Cardiac fibroblast (primary cell): Measurements from ENCODE around the gene AP1G1.

Experiments
- DNase-seq, 2 donors: peaks; one replicate each; pipeline versions ENCODE4 v3.0.0 to v3.0.0-alpha.2; 2010; ENCODE audit warnings: low read depth in 2 of 2
- H3K4me3 ChIP-seq, 2 donors: replicated peaks in 1 of 2; 1 replicate in 1 of 2; 2 replicates in 1 of 2; pipeline ENCODE4 v1.5.1; 2011; ENCODE audit warnings: low read depth in 2 of 2, low read length in 2 of 2, mild to moderate bottlenecking in 2 of 2, moderate library complexity in 1 of 2
- TF ChIP-seq, protein P1 (sequence below): IDR thresholded peaks from one replicate; pipeline ENCODE4 v1.5.1; 2011; ENCODE audit warnings: low read depth, mild to moderate bottlenecking, low read length, inconsistent platforms

AP1G1 gene

DNA sequence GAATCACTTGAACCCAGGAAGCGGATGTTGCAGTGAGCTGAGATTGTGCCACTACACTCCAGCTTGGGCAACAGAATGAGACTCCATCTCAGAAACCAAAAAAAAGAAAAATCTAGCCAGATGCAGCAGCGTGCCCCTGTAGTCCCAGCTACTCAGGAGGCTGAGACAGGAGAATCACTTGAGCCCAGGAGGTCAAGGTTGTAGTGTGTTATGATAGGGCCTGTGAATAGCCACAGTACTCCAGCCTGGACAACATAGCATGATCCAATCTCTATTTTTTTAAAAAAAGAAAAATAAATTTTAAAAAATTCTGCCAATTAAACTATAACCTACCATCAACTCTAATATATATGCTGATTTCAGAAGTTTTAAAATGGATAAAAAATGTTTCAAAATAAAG lies 99.9 kb downstream of the AP1G1 start:
- DNase-seq, result no peak
- no peak overlapping the region for H3K4me3 ChIP-seq
- TF ChIP-seq, protein P1, sequence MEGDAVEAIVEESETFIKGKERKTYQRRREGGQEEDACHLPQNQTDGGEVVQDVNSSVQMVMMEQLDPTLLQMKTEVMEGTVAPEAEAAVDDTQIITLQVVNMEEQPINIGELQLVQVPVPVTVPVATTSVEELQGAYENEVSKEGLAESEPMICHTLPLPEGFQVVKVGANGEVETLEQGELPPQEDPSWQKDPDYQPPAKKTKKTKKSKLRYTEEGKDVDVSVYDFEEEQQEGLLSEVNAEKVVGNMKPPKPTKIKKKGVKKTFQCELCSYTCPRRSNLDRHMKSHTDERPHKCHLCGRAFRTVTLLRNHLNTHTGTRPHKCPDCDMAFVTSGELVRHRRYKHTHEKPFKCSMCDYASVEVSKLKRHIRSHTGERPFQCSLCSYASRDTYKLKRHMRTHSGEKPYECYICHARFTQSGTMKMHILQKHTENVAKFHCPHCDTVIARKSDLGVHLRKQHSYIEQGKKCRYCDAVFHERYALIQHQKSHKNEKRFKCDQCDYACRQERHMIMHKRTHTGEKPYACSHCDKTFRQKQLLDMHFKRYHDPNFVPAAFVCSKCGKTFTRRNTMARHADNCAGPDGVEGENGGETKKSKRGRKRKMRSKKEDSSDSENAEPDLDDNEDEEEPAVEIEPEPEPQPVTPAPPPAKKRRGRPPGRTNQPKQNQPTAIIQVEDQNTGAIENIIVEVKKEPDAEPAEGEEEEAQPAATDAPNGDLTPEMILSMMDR, result no peak

DNA sequence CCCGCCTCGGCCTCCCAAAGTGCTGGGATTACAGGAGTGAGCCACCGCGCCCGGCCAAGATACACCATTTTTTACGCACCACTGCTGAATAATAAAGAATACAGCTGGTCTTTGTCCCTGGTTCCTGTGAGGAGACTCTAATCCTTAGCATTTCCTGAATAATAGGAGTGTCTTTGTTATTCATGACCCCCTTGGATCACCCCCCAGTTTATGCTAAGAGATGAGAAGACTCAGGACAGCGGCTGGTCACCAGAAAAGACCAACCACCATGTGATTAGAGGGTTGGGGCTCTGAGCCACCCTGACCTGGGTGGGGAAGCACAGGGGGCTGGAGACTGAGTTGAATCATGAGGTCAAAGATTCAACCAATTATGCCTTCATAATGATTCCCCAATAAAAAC lies 101.4 kb downstream of the AP1G1 start:
- TF ChIP-seq, protein P1, result no peak
- no peak overlapping the region for H3K4me3 ChIP-seq
- no peak for DNase-seq

DNA sequence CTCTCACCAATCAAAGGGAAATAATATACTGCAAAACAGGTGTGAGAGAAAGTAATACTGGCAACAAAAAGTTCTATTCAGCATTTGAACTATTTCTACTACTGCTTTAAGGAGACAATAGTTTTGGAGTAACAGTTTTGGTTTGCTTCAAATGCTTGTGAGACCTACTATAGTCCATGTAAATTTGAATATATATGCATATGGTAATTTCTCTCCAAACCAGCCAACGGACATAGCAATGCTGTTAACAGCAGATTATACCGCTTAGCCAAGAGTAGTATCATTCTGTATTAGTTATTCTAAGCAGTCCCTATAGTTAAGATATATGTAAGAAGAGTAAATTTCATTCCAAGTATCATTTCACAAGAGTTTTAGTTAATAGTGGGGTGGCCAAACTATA lies 102.6 kb downstream of the AP1G1 start:
- TF ChIP-seq, protein P1, result no peak
- no peak overlapping the region for H3K4me3 ChIP-seq
- DNase-seq, result no peak

DNA sequence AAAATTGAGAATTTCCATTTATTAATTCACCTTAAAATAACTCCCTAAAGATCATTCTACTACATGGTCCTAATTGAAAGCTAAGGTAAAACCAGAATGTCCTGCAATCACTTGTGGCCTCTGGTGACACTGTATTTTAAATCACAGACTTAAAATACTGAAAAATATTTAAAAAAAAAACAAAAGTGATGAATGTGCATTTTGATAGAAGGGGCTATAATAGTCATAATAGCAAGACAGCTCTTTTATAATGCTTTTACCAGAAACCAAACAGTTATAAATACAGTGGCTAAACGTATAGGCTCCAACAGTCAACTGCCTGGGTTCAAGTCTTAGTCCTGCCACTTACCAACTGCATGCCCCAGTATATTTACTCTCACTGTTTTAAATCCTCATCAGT lies 105.3 kb downstream of the AP1G1 start:
- no peak overlapping the region for H3K4me3 ChIP-seq
- TF ChIP-seq, protein P1, result no peak
- no peak for DNase-seq

DNA sequence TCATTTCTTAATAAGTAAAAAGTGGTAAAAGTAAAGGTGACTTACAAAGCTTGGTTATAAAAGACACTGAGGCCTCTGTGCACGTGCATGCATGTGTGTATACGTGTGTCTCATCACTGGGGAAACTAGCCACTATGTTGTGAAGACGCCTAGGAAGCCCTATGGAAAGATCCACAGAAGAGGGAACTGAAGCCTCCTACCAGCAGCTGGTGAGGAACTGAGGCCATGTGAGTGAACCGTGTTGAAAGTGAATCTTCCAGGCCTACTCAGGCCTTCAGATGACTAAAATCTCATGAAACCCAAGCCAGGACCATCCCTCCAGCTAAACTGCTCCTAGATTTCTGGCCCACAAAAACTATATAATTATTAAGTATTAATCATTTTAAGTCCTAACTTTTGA lies 107.8 kb downstream of the AP1G1 start:
- TF ChIP-seq, protein P1, result no peak
- no peak overlapping the region for H3K4me3 ChIP-seq
- DNase-seq, result no peak

DNA sequence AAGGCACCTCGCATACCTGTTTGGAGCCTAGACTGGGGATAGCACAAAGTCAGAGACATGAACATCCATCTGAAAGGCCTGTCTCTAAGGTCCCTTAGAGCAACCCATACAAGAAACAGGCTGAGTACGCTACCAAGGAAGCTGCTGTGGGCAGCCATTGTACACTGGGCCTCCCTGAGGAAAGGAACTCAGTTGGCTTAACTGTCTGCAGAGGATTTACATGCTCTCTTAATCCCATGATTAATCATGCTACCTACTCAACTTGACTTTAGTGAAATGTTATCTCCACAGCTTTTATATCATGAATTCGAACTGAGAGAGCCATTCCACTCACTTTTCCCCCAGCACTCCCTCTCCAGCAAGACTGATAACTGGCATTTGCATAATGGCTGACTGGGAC lies 110.1 kb downstream of the AP1G1 start:
- no peak overlapping the region for H3K4me3 ChIP-seq
- TF ChIP-seq, protein P1, result no peak
- no peak for DNase-seq

DNA sequence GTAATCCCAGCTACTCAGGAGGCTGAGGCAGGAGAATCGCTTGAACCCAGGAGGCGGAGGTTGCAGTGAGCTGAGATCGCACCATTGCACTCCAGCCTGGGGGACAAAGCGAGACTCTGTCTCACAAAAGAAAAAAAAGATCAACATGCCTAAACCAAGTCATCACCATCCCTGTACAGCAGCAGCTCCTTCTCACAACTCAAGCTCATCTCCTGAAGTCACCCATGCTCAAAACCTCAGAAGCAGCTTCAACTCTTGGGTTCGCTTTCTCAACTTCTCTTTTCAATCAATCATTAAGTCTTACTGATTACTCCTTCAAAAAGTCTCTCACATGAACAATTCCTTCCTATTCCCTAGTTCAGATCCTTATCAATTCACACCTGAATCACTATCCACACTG lies 115.5 kb downstream of the AP1G1 start:
- DNase-seq, result no peak
- TF ChIP-seq, protein P1, result no peak
- no peak overlapping the region for H3K4me3 ChIP-seq
